ENCODE data around the gene ZNF280A. TPM values are rescaled to one million over a fixed set of nuclear protein-coding genes. Genes with fewer than 3 reads are reported as not detected.
"Not testable (repeated sequence)": the region's sequence is repeated elsewhere in the genome, so short reads cannot be mapped to it uniquely, and the experiment has no call there.

ZNF280A gene
- total RNA-seq, 1 experiment from 2014 or later: 0.10 TPM

DNA sequence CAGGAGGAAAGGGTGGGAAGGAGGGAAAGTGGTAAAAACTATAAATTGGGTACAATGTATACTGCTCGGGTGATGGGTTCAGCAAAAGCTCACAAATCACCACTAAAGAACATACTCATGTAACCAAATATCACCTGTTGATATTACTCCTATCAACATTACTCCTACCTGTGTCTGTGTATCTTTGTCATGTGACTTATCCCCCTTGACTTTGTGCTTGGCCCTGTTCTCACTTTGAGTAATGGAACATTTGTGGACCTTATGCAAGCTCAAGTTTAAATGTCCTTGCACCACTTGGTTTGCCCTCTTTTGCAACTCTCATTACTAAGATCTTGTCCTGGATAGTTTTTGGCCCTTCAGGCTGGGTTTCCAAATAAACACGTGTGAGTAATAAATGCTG is 50.5 kb downstream of the ZNF280A start:
- in situ Hi-C loops (cut with HindIII; ENCODE audit: low pct_unique_long_range_greater_than_20kb, low sequenced_read_pairs): no loop called here
- TF ChIP-seq CTCF (IDR thresholded peaks at IDR 0.05) (no peak), SIN3A (IDR thresholded peaks at IDR 0.05; ENCODE audit: borderline replicate concordance, insufficient read depth, low read depth, low read length) (no peak), TCF7L2 (IDR thresholded peaks at IDR 0.05; ENCODE audit: low read depth, low read length) (no peak), REST (IDR thresholded peaks at IDR 0.05; ENCODE audit: insufficient read depth in 1 of 2, low read depth in 2 of 2, low read length in 1 of 2) (no peak), POLR2AphosphoS5 (IDR thresholded peaks at IDR 0.05; ENCODE audit: low read depth, low read length) (no peak)
- Histone ChIP-seq H3K4me3 (ENCODE audit: low read depth in 2 of 2, low read length in 2 of 2) (no peak overlapping the region), H3K27ac (ENCODE audit: low read length) (no peak overlapping the region), H3K4me1 (ENCODE audit: control insufficient read depth, insufficient read depth, low read length) (no peaks in the 10 kb centered on the region), H3K9me3 (ENCODE audit: control insufficient read depth, insufficient read depth, low read depth, low read length) (no peaks in the 10 kb centered on the region), H3K36me3 (ENCODE audit: control insufficient read depth, insufficient read depth, low read length) (no peaks in the 10 kb centered on the region), H3K27me3 (ENCODE audit: control insufficient read depth, insufficient read depth, low read length) (no peaks in the 10 kb centered on the region; the same call in 1 of the 2 replicates)
- BruUV-seq (replicated peaks): no TSS peak
- no peak for ATAC-seq
- no peak for DNase-seq (ENCODE audit: low read depth, low spot score)
- POLR2A ChIA-PET: no interaction called here
- intact Hi-C loops (cut with micrococcal nuclease; ENCODE audit: unreplicated experiment): loop anchor here (10.0 kb wide), 2 partner anchors 125 to 485 kb away; no protein-coding TSS in a partner anchor
- CTCF ChIA-PET: no interaction called here

GRCh38 chr22:22468794-22469469 is 51.1 kb downstream of the ZNF280A start:
- H3K4me1 ChIP-seq (ENCODE audit: control insufficient read depth, insufficient read depth, low read length); POLR2A ChIA-PET; ATAC-seq; H3K4me3 ChIP-seq (ENCODE audit: low read depth in 2 of 2, low read length in 2 of 2); in situ Hi-C loops (cut with HindIII; ENCODE audit: low pct_unique_long_range_greater_than_20kb, low sequenced_read_pairs); H3K9me3 ChIP-seq (ENCODE audit: control insufficient read depth, insufficient read depth, low read depth, low read length); H3K36me3 ChIP-seq (ENCODE audit: control insufficient read depth, insufficient read depth, low read length); H3K27ac ChIP-seq (ENCODE audit: low read length); H3K27me3 ChIP-seq (ENCODE audit: control insufficient read depth, insufficient read depth, low read length); DNase-seq (ENCODE audit: low read depth, low spot score); BruUV-seq (replicated peaks); CTCF ChIA-PET: not testable (repeated sequence)
- intact Hi-C loops (cut with micrococcal nuclease; ENCODE audit: unreplicated experiment): loop anchor here (10.0 kb wide), 2 partner anchors 126 to 486 kb away; no protein-coding TSS in a partner anchor

- CTCF ChIA-PET: no interaction called here
- H3K27me3 ChIP-seq (ENCODE audit: control insufficient read depth, insufficient read depth, low read length): no peaks in the 10 kb centered on the region; the same call in 1 of the 2 replicates
- H3K9me3 ChIP-seq (ENCODE audit: control insufficient read depth, insufficient read depth, low read depth, low read length): no peaks in the 10 kb centered on the region
- no peak for TF ChIP-seq POLR2AphosphoS5 (IDR thresholded peaks at IDR 0.05; ENCODE audit: low read depth, low read length)
- no peak for TF ChIP-seq TCF7L2 (IDR thresholded peaks at IDR 0.05; ENCODE audit: low read depth, low read length)
- no peak for TF ChIP-seq CTCF (IDR thresholded peaks at IDR 0.05)
- TF ChIP-seq REST (IDR thresholded peaks at IDR 0.05; ENCODE audit: insufficient read depth in 1 of 2, low read depth in 2 of 2, low read length in 1 of 2): no peak
- TF ChIP-seq SIN3A (IDR thresholded peaks at IDR 0.05; ENCODE audit: borderline replicate concordance, insufficient read depth, low read depth, low read length): no peak
- H3K4me1 ChIP-seq (ENCODE audit: control insufficient read depth, insufficient read depth, low read length): no peaks in the 10 kb centered on the region
- POLR2A ChIA-PET: no interaction called here
- no peak overlapping the region for H3K4me3 ChIP-seq (ENCODE audit: low read depth in 2 of 2, low read length in 2 of 2)
- in situ Hi-C loops (cut with HindIII; ENCODE audit: low pct_unique_long_range_greater_than_20kb, low sequenced_read_pairs) (no loop called here), intact Hi-C loops (cut with micrococcal nuclease; ENCODE audit: unreplicated experiment) (loop anchor here (10.0 kb wide), 2 partner anchors 128 to 488 kb away; no protein-coding TSS in a partner anchor)
- no peak for ATAC-seq
- DNase-seq (ENCODE audit: low read depth, low spot score): no peak
- no peak overlapping the region for H3K27ac ChIP-seq (ENCODE audit: low read length)
- no peaks in the 10 kb centered on the region for H3K36me3 ChIP-seq (ENCODE audit: control insufficient read depth, insufficient read depth, low read length)
- BruUV-seq (replicated peaks): no TSS peak
Observed at GRCh38 chr22:22467112-22467511, 53.0 kb downstream of the ZNF280A start.

Measured in Panc1 (cell line).